ENCODE data around the gene PPBP. TPM values are rescaled to one million over a fixed set of nuclear protein-coding genes. Genes with fewer than 3 reads are reported as not detected.

PPBP gene
- total RNA-seq, 3 donors from 2014 or later (not counting 1 experiment from before 2014, with no cell fraction given) = 16.8 to 171 (median 56.9) TPM

- ATAC-seq = no peak
- TF ChIP-seq CTCF (IDR thresholded peaks at IDR 0.05) = no peak
- peaks cover 7 to 21% of the 10 kb centered on the region in 2 donors for H3K9me3 Mint-ChIP-seq
These were observed 13.6 kb downstream of the PPBP start for GRCh38 chr4:73974352-73974751.

GRCh38 chr4:73970945-73971344, 17.0 kb downstream of the PPBP start:
- Mint-ChIP-seq H3K27me3 (ENCODE audit: low read depth in 2 of 2) (no peaks in the 10 kb centered on the region), H3K4me3 (no peak overlapping the region), H3K9me3 (peaks cover 3 to 23% of the 10 kb centered on the region in 2 donors), H3K27ac (no peak overlapping the region), H3K36me3 (no peaks in the 10 kb centered on the region), H3K4me1 (no peaks in the 10 kb centered on the region)
- Histone ChIP-seq H3K27me3 (ENCODE audit: control insufficient read depth, insufficient read depth, low read length) (no peaks in the 10 kb centered on the region), H3K27ac (ENCODE audit: low read length) (no peak overlapping the region), H3K4me3 (ENCODE audit: low read length) (no peak overlapping the region), H3K36me3 (ENCODE audit: control insufficient read depth, insufficient read depth, low read length) (no peaks in the 10 kb centered on the region), H3K4me1 (ENCODE audit: control insufficient read depth, insufficient read depth, low read length) (no peaks in the 10 kb centered on the region), H3K9me3 (ENCODE audit: control insufficient read depth, insufficient read depth, low read length) (peaks cover 10% of the 10 kb centered on the region)
- intact Hi-C loops (cut with micrococcal nuclease) = no loop called here
- DNase-seq (no peak), ATAC-seq (no peak)
- no peak for TF ChIP-seq CTCF (IDR thresholded peaks at IDR 0.05)

More at GRCh38 chr4:73974352-73974751, 13.6 kb downstream of the PPBP start:
- no peaks in the 10 kb centered on the region for H3K4me1 ChIP-seq (ENCODE audit: control insufficient read depth, insufficient read depth, low read length)
- H3K4me3 ChIP-seq (ENCODE audit: low read length) = no peak overlapping the region
- H3K27ac ChIP-seq (ENCODE audit: low read length) = no peak overlapping the region
- H3K27ac Mint-ChIP-seq = no peak overlapping the region
- DNase-seq = no peak
- no peaks in the 10 kb centered on the region for H3K27me3 ChIP-seq (ENCODE audit: control insufficient read depth, insufficient read depth, low read length)
- intact Hi-C loops (cut with micrococcal nuclease) = no loop called here
- no peaks in the 10 kb centered on the region for H3K36me3 Mint-ChIP-seq
- H3K27me3 Mint-ChIP-seq (ENCODE audit: low read depth in 2 of 2) = no peaks in the 10 kb centered on the region
- no peaks in the 10 kb centered on the region for H3K36me3 ChIP-seq (ENCODE audit: control insufficient read depth, insufficient read depth, low read length)
- peaks cover 3% of the 10 kb centered on the region for H3K9me3 ChIP-seq (ENCODE audit: control insufficient read depth, insufficient read depth, low read length)
- no peak overlapping the region for H3K4me3 Mint-ChIP-seq
- H3K4me1 Mint-ChIP-seq = no peaks in the 10 kb centered on the region

GRCh38 chr4:73970011-73970410, 18.0 kb downstream of the PPBP start:
- Histone ChIP-seq H3K4me1 (ENCODE audit: control insufficient read depth, insufficient read depth, low read length) (no peaks in the 10 kb centered on the region), H3K9me3 (ENCODE audit: control insufficient read depth, insufficient read depth, low read length) (peaks cover 10% of the 10 kb centered on the region), H3K27ac (ENCODE audit: low read length) (no peak overlapping the region), H3K36me3 (ENCODE audit: control insufficient read depth, insufficient read depth, low read length) (no peaks in the 10 kb centered on the region), H3K27me3 (ENCODE audit: control insufficient read depth, insufficient read depth, low read length) (no peaks in the 10 kb centered on the region), H3K4me3 (ENCODE audit: low read length) (no peak overlapping the region)
- DNase-seq = no peak
- Mint-ChIP-seq H3K27ac (no peak overlapping the region), H3K36me3 (no peaks in the 10 kb centered on the region), H3K27me3 (ENCODE audit: low read depth in 2 of 2) (no peaks in the 10 kb centered on the region), H3K4me3 (no peak overlapping the region), H3K4me1 (no peaks in the 10 kb centered on the region), H3K9me3 (peaks cover 3 to 18% of the 10 kb centered on the region in 2 donors)
- no peak for TF ChIP-seq CTCF (IDR thresholded peaks at IDR 0.05)
- intact Hi-C loops (cut with micrococcal nuclease) = no loop called here
- ATAC-seq = no peak
- whole genome bisulfite sequencing (ENCODE audit: insufficient coverage) = no CpG with 5 or more reads among the region's 1 CpG

GRCh38 chr4:73967866-73968265, 20.1 kb downstream of the PPBP start:
- no peak overlapping the region for H3K27ac Mint-ChIP-seq
- no peaks in the 10 kb centered on the region for H3K36me3 Mint-ChIP-seq
- Histone ChIP-seq H3K4me1 (ENCODE audit: control insufficient read depth, insufficient read depth, low read length) (no peaks in the 10 kb centered on the region), H3K9me3 (ENCODE audit: control insufficient read depth, insufficient read depth, low read length) (peaks cover 10% of the 10 kb centered on the region), H3K27me3 (ENCODE audit: control insufficient read depth, insufficient read depth, low read length) (no peaks in the 10 kb centered on the region), H3K4me3 (ENCODE audit: low read length) (no peak overlapping the region), H3K36me3 (ENCODE audit: control insufficient read depth, insufficient read depth, low read length) (no peaks in the 10 kb centered on the region), H3K27ac (ENCODE audit: low read length) (no peak overlapping the region)
- TF ChIP-seq CTCF (IDR thresholded peaks at IDR 0.05) = no peak
- H3K4me3 Mint-ChIP-seq = no peak overlapping the region
- ATAC-seq (no peak), DNase-seq (no peak)
- no peaks in the 10 kb centered on the region for H3K4me1 Mint-ChIP-seq
- H3K27me3 Mint-ChIP-seq (ENCODE audit: low read depth in 2 of 2) = no peaks in the 10 kb centered on the region
- intact Hi-C loops (cut with micrococcal nuclease) = no loop called here
- H3K9me3 Mint-ChIP-seq = peaks cover 3 to 20% of the 10 kb centered on the region in 2 donors
